H9 (cell line): Measurements from ENCODE around the gene ZNF491. TPM values are rescaled to one million over a fixed set of nuclear protein-coding genes. Genes with fewer than 3 reads are reported as not detected.

Experiments
- DNase-seq: peaks from one replicate; pipeline ENCODE4 v3.0.0-alpha.2; 2017
- H2AFZ ChIP-seq: one replicate; pipeline ENCODE4 v1.6.1; 2013; ENCODE audit warnings: mild to moderate bottlenecking, low read length, control low read depth, moderate library complexity
- H2AK5ac ChIP-seq: 2 replicates; pipeline ENCODE4 v1.6.1; 2013; ENCODE audit warnings: low read length, control low read depth, mixed read lengths; ENCODE audit not compliant: insufficient read length
- H2BK120ac ChIP-seq: one replicate; pipeline ENCODE4 v1.6.1; 2013; ENCODE audit warnings: low read depth, mild to moderate bottlenecking, low read length, control low read depth, inconsistent platforms; ENCODE audit not compliant: poor library complexity, severe bottlenecking
- H2BK12ac ChIP-seq: 2 replicates; pipeline ENCODE4 v1.6.1; 2013; ENCODE audit warnings: low read length, control low read depth, mixed read lengths, low read depth; ENCODE audit not compliant: insufficient read length
- H2BK15ac ChIP-seq: 2 replicates; pipeline ENCODE4 v1.6.1; 2013; ENCODE audit warnings: low read depth, low read length, control low read depth
- H2BK20ac ChIP-seq: one replicate; pipeline ENCODE4 v1.6.1; 2013; ENCODE audit warnings: low read depth, mild to moderate bottlenecking, low read length, control low read depth, inconsistent platforms; ENCODE audit not compliant: poor library complexity, severe bottlenecking
- H2BK5ac ChIP-seq: 2 replicates; pipeline ENCODE4 v1.6.1; 2013; ENCODE audit warnings: low read length, control low read depth, mixed read lengths; ENCODE audit not compliant: insufficient read length
- H3K14ac ChIP-seq: 2 replicates; pipeline ENCODE4 v1.6.1; 2013; ENCODE audit warnings: low read length, control low read depth; ENCODE audit not compliant: insufficient read depth
- H3K18ac ChIP-seq: 2 replicates; pipeline ENCODE4 v1.6.1; 2013; ENCODE audit warnings: low read depth, mild to moderate bottlenecking, mixed read lengths, low read length, control low read depth; ENCODE audit not compliant: insufficient read length
- H3K23ac ChIP-seq: 2 replicates; pipeline ENCODE4 v1.6.1; 2013; ENCODE audit warnings: low read length, control low read depth, mixed read lengths, low read depth; ENCODE audit not compliant: insufficient read length
- H3K23me2 ChIP-seq: 2 replicates; pipeline ENCODE4 v1.6.1; 2013; ENCODE audit warnings: low read depth, mild to moderate bottlenecking, mixed read lengths, low read length, control low read depth; ENCODE audit not compliant: insufficient read length, poor library complexity, severe bottlenecking
- H3K27ac ChIP-seq: 2 replicates; pipeline ENCODE4 v1.5.1; 2013; ENCODE audit warnings: low read length, control low read depth, mixed read lengths, low read depth; ENCODE audit not compliant: insufficient read length
- H3K27me3 ChIP-seq: 2 replicates; pipeline ENCODE4 v1.6.1; 2013; ENCODE audit warnings: low read length, control low read depth, inconsistent platforms; ENCODE audit not compliant: insufficient read depth
- H3K4ac ChIP-seq: 2 replicates; pipeline ENCODE4 v1.6.1; 2013; ENCODE audit warnings: low read depth, mild to moderate bottlenecking, control low read depth, inconsistent platforms, low read length, moderate library complexity
- H3K4me1 ChIP-seq: 2 replicates; pipeline ENCODE4 v1.6.1; 2013; ENCODE audit warnings: low read length, control low read depth, inconsistent platforms; ENCODE audit not compliant: insufficient read depth
- H3K4me2 ChIP-seq: 2 replicates; pipeline ENCODE4 v1.6.1; 2013; ENCODE audit warnings: low read length, control low read depth, mixed read lengths; ENCODE audit not compliant: insufficient read length, insufficient read depth
- H3K56ac ChIP-seq: 2 replicates; pipeline ENCODE4 v1.6.1; 2013; ENCODE audit warnings: low read depth, mild to moderate bottlenecking, mixed read lengths, low read length, control low read depth; ENCODE audit not compliant: insufficient read length
- H3K79me1 ChIP-seq: 2 replicates; pipeline ENCODE4 v1.6.1; 2013; ENCODE audit warnings: low read depth, mild to moderate bottlenecking, moderate library complexity, low read length, control low read depth, inconsistent platforms; ENCODE audit not compliant: insufficient read depth, poor library complexity, severe bottlenecking
- H3K79me2 ChIP-seq: 2 replicates; pipeline ENCODE4 v1.6.1; 2013; ENCODE audit warnings: low read length, control low read depth, inconsistent platforms; ENCODE audit not compliant: insufficient read depth
- H3K9ac ChIP-seq: 2 replicates; pipeline ENCODE4 v1.6.1; 2013; ENCODE audit warnings: low read length, control low read depth, mixed read lengths; ENCODE audit not compliant: insufficient read length; ENCODE audit errors: extremely low read depth
- H3K9me3 ChIP-seq: one replicate; pipeline ENCODE4 v1.6.1; 2013; ENCODE audit warnings: low read depth, low read length, inconsistent platforms; ENCODE audit not compliant: control insufficient read depth
- H3T11ph ChIP-seq: one replicate; pipeline ENCODE4 v1.6.1; 2013; ENCODE audit warnings: mild to moderate bottlenecking, low read length, control low read depth, inconsistent platforms
- H4K20me1 ChIP-seq: one replicate; pipeline ENCODE4 v1.6.1; 2013; ENCODE audit not compliant: control insufficient read depth, insufficient read length, insufficient read depth
- H4K5ac ChIP-seq: 2 replicates; pipeline ENCODE4 v1.6.1; 2013; ENCODE audit warnings: low read depth, mild to moderate bottlenecking, mixed read lengths, low read length, control low read depth; ENCODE audit not compliant: insufficient read length
- H4K8ac ChIP-seq: replicated peaks from 2 replicates; pipeline ENCODE4 v1.6.1; 2013; ENCODE audit warnings: low read length, control low read depth, mixed read lengths, low read depth; ENCODE audit not compliant: insufficient read length
- H4K91ac ChIP-seq: 2 replicates; pipeline ENCODE4 v1.6.1; 2013; ENCODE audit warnings: low read depth, mild to moderate bottlenecking, moderate library complexity, mixed read lengths, low read length, control low read depth; ENCODE audit not compliant: insufficient read length
- H3K27ac Mint-ChIP-seq, 3 experiments: 2 replicates in 2 of 3; 3 replicates in 1 of 3; pipeline ENCODE4 v1.8.0; 2020 to 2021; ENCODE audit warnings: mixed read lengths in 3 of 3, mild to moderate bottlenecking in 1 of 3, moderate library complexity in 1 of 3
- H3K27me3 Mint-ChIP-seq: 2 replicates; pipeline ENCODE4 v1.8.0; 2021; ENCODE audit warnings: low read depth, mild to moderate bottlenecking, moderate library complexity, mixed read lengths
- H3K36me3 Mint-ChIP-seq, 3 experiments: 2 replicates in 2 of 3; 3 replicates in 1 of 3; pipeline ENCODE4 v1.8.0; 2020 to 2021; ENCODE audit warnings: low read depth in 3 of 3, mixed read lengths in 3 of 3; ENCODE audit not compliant: insufficient read depth in 1 of 3
- H3K4me1 Mint-ChIP-seq, 2 experiments: 2 replicates each; pipeline ENCODE4 v1.8.0; 2020; ENCODE audit warnings: mixed read lengths in 2 of 2
- H3K4me3 Mint-ChIP-seq, 2 experiments: 2 replicates in 1 of 2; 3 replicates in 1 of 2; pipeline ENCODE4 v1.8.0; 2020 to 2021; ENCODE audit warnings: mild to moderate bottlenecking in 2 of 2, mixed read lengths in 2 of 2, moderate library complexity in 1 of 2
- H3K9me3 Mint-ChIP-seq, 2 experiments: 2 replicates in 1 of 2; 3 replicates in 1 of 2; pipeline ENCODE4 v1.8.0; 2020; ENCODE audit warnings: mild to moderate bottlenecking in 2 of 2, mixed read lengths in 2 of 2, moderate library complexity in 1 of 2
- WGBS: extraction: QIAGEN DNeasy Blood & Tissue Kit; methylation state at CpG from one replicate; pipeline ENCODE4 v1.1.7; 2013; ENCODE audit warnings: missing lambda C conversion rate, low lambda C conversion rate, mixed read lengths; ENCODE audit not compliant: insufficient read length; ENCODE audit errors: extremely low coverage; 5-methylcytosine and 5-hydroxymethylcytosine counted together
- total RNA-seq: library from RNA; stranded (reverse); gene quantifications from 2 replicates; pipeline ENCODE4 v1.2.1, GENCODE V29; 2021
- TF ChIP-seq, protein P1 (sequence below): fragments of 200-600 bp; sonication (generic); conservative IDR thresholded peaks from 3 replicates; pipeline ENCODE4 v1.8.0; 2021; ENCODE audit warnings: antibody characterized with exemption, mild to moderate bottlenecking

ZNF491 gene
- total RNA-seq, 1 experiment from 2014 or later, result 0.77 TPM

DNA sequence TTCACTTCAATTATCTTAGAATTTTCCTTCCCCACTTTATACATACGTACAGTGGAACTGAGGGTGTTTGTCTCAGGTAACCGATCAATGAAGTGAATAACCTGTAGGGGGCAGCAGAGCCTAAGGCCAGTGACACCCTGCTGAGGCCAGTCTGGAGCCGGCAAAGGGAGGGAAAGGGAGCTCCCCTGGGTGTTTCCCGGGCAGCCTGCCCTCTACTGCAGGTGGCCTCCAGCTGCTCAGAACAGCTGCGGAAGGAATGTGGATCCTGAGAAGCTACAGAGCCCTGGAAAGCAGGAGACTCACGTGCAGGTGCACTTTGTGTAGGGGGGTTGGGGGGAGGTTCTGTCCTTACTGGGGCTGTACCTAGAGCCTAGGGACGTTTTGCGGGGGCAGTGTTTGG is 832 bp upstream of the ZNF491 start:
- H3K79me2 ChIP-seq, result no peaks in the 10 kb centered on the region
- DNase-seq, result peak; percentile 80
- no peak overlapping the region for H2BK120ac ChIP-seq
- WGBS, result no CpG with 5 or more reads among the region's 8 CpGs
- no peak overlapping the region for H2BK15ac ChIP-seq
- H2AFZ ChIP-seq, result peak overlapping the region; percentile 70
- H4K5ac ChIP-seq, result no peak overlapping the region
- Mint-ChIP-seq H3K9me3 (peaks cover 0 to 3% of the 10 kb centered on the region in 2 experiments; a peak in 4 of 5 replicates), H3K27ac (peak overlapping the region in 2 of 3 experiments; percentile 45 to 53; a peak in 1 of 7 replicates), H3K36me3 (no peaks in the 10 kb centered on the region), H3K4me1 (peaks cover 12% of the 10 kb centered on the region in 2 experiments), H3K27me3 (peaks cover 58% of the 10 kb centered on the region), H3K4me3 (peak overlapping the region; percentile 15 to 88; a peak in 4 of 5 replicates)
- H3K9ac ChIP-seq, result no peak overlapping the region
- H4K91ac ChIP-seq, result no peak overlapping the region
- H3K23ac ChIP-seq, result no peak overlapping the region
- no peak overlapping the region for H3K4ac ChIP-seq
- no peak overlapping the region for H2BK12ac ChIP-seq
- TF ChIP-seq, protein P1, sequence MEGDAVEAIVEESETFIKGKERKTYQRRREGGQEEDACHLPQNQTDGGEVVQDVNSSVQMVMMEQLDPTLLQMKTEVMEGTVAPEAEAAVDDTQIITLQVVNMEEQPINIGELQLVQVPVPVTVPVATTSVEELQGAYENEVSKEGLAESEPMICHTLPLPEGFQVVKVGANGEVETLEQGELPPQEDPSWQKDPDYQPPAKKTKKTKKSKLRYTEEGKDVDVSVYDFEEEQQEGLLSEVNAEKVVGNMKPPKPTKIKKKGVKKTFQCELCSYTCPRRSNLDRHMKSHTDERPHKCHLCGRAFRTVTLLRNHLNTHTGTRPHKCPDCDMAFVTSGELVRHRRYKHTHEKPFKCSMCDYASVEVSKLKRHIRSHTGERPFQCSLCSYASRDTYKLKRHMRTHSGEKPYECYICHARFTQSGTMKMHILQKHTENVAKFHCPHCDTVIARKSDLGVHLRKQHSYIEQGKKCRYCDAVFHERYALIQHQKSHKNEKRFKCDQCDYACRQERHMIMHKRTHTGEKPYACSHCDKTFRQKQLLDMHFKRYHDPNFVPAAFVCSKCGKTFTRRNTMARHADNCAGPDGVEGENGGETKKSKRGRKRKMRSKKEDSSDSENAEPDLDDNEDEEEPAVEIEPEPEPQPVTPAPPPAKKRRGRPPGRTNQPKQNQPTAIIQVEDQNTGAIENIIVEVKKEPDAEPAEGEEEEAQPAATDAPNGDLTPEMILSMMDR, result peak; percentile 88
- H3K23me2 ChIP-seq, result peaks cover 10% of the 10 kb centered on the region
- H3T11ph ChIP-seq, result no peak overlapping the region
- H4K20me1 ChIP-seq, result no peaks in the 10 kb centered on the region
- no peak overlapping the region for H2BK20ac ChIP-seq
- peak overlapping the region; percentile 82 for H3K4me2 ChIP-seq
- H2BK5ac ChIP-seq, result no peak overlapping the region
- no peaks in the 10 kb centered on the region for H3K27me3 ChIP-seq
- no peaks in the 10 kb centered on the region for H3K9me3 ChIP-seq
- 0 out of 2 replicates have a peak, but pooled peaks cover 2% of the 10 kb centered on the region for H3K4me1 ChIP-seq
- H3K27ac ChIP-seq, result no peak overlapping the region
- H3K56ac ChIP-seq, result no peak overlapping the region
- H4K8ac ChIP-seq, result no peak overlapping the region
- no peak overlapping the region for H2AK5ac ChIP-seq
- H3K14ac ChIP-seq, result no peak overlapping the region
- no peak overlapping the region for H3K18ac ChIP-seq
- no peaks in the 10 kb centered on the region for H3K79me1 ChIP-seq
